H1 (cell line): ENCODE measurements around the gene RALA. TPM values are rescaled to one million over a fixed set of nuclear protein-coding genes. Genes with fewer than 3 reads are reported as not detected.
A peak's percentile ranks its signal among the peaks of the same experiment; 100 is the strongest.

Experiments
- CTCF ChIA-PET: fragments of 300-600 bp; sonication (Branson Sonifier 250); formaldehyde crosslinking; loops from one replicate; lab custom pipeline; 2021; ENCODE audit not compliant: partially characterized antibody; lab: Charles Lee
- POLR2A ChIA-PET: fragments of 300-600 bp; sonication (Branson Sonifier 250); formaldehyde crosslinking; loops from one replicate; lab custom pipeline; 2021; ENCODE audit warnings: inconsistent platforms; ENCODE audit not compliant: partially characterized antibody; lab: Charles Lee
- DNase-seq, 2 experiments: peaks; one replicate each; pipeline versions ENCODE4 v3.0.0 to v3.0.0-alpha.2; 2010 to 2022; ENCODE audit warnings: low spot score in 2 of 2, low read depth in 1 of 2, mixed read lengths in 1 of 2
- FAIRE-seq: peaks from 2 replicates; lab custom pipeline; 2011; peaks lifted over from hg19 to GRCh38; lab: Jason Lieb, UNC
- H2AFZ ChIP-seq: 2 replicates; pipeline ENCODE4 v1.8.1; 2012; ENCODE audit warnings: low read length, inconsistent platforms
- H2AK5ac ChIP-seq: 2 replicates; pipeline ENCODE4 v1.6.1; 2013; ENCODE audit warnings: low read depth, low read length
- H2BK120ac ChIP-seq: replicated peaks from 2 replicates; pipeline ENCODE3; 2013; ENCODE audit warnings: low read depth, low read length, inconsistent platforms
- H2BK12ac ChIP-seq: 2 replicates; pipeline ENCODE4 v1.6.1; 2013; ENCODE audit warnings: low read depth, low read length
- H2BK15ac ChIP-seq: 2 replicates; pipeline ENCODE4 v1.6.1; 2013; ENCODE audit warnings: low read length
- H2BK20ac ChIP-seq: 2 replicates; pipeline ENCODE4 v1.6.1; 2013; ENCODE audit warnings: low read length
- H2BK5ac ChIP-seq: 2 replicates; pipeline ENCODE4 v1.6.1; 2013; ENCODE audit warnings: low read depth, low read length
- H3K14ac ChIP-seq: 2 replicates; pipeline ENCODE4 v1.6.1; 2013; ENCODE audit warnings: inconsistent platforms; ENCODE audit not compliant: insufficient read length
- H3K18ac ChIP-seq: 2 replicates; pipeline ENCODE4 v1.6.1; 2013; ENCODE audit warnings: low read length; ENCODE audit errors: extremely low read depth
- H3K23ac ChIP-seq: 2 replicates; pipeline ENCODE4 v1.6.1; 2013; ENCODE audit warnings: inconsistent platforms; ENCODE audit not compliant: insufficient read length
- H3K23me2 ChIP-seq: 2 replicates; pipeline ENCODE4 v1.6.1; 2013; ENCODE audit warnings: low read depth, low read length
- H3K27ac ChIP-seq: 2 replicates; pipeline ENCODE4 v1.6.1; 2011; ENCODE audit warnings: low read depth, low read length, inconsistent platforms
- H3K27me3 ChIP-seq, 4 experiments: replicated peaks in 1 of 4; 1 replicate in 1 of 4; 2 replicates in 3 of 4; pipeline versions ENCODE4 v1.6.1 to v1.8.1; 2011 to 2013; ENCODE audit warnings: low read length in 3 of 4, mild to moderate bottlenecking in 3 of 4, inconsistent platforms in 2 of 4, mixed read lengths in 2 of 4, moderate library complexity in 1 of 4; ENCODE audit not compliant: control insufficient read depth in 3 of 4, insufficient read depth in 3 of 4; ENCODE audit errors: extremely low read depth in 1 of 4
- H3K36me3 ChIP-seq, 4 experiments: 2 replicates each; pipeline versions ENCODE4 v1.6.1 to v1.8.1; 2011 to 2013; ENCODE audit warnings: mild to moderate bottlenecking in 4 of 4, low read length in 3 of 4, moderate library complexity in 2 of 4, control low read depth in 1 of 4, inconsistent platforms in 1 of 4; ENCODE audit not compliant: insufficient read depth in 4 of 4, control insufficient read depth in 2 of 4
- H3K4ac ChIP-seq: replicated peaks from 2 replicates; pipeline ENCODE3; 2013; ENCODE audit warnings: low read length, low read depth, mixed read lengths, inconsistent platforms; ENCODE audit not compliant: insufficient read length
- H3K4me1 ChIP-seq, 4 experiments: replicated peaks in 1 of 4; 1 replicate in 1 of 4; 2 replicates in 3 of 4; pipeline versions ENCODE4 v1.6.1 to v1.8.1; 2011 to 2013; ENCODE audit warnings: low read length in 3 of 4, inconsistent platforms in 2 of 4, mixed read lengths in 1 of 4; ENCODE audit not compliant: insufficient read depth in 4 of 4, control insufficient read depth in 3 of 4
- H3K4me2 ChIP-seq, 2 experiments: 2 replicates each; pipeline versions ENCODE4 v1.6.1 to v1.8.1; 2011 to 2013; ENCODE audit warnings: low read depth in 2 of 2, low read length in 2 of 2, control low read depth in 1 of 2, inconsistent platforms in 1 of 2, mild to moderate bottlenecking in 1 of 2; ENCODE audit not compliant: insufficient read depth in 1 of 2
- H3K4me3 ChIP-seq, 4 experiments: fragments of 200-600, 300-600 bp in 1 of 4; sonication (generic), shearing (Covaris generic), sonication (Bioruptor Twin) in 1 of 4; 2 replicates each; pipeline versions ENCODE4 v1.5.1 to v1.8.1; 2011 to 2016; ENCODE audit warnings: low read length in 4 of 4, low read depth in 3 of 4, control low read depth in 2 of 4, inconsistent platforms in 2 of 4, mild to moderate bottlenecking in 2 of 4, mixed read lengths in 1 of 4, moderate library complexity in 1 of 4; ENCODE audit not compliant: insufficient read depth in 2 of 4; ENCODE audit errors: extremely low read depth in 1 of 4
- H3K56ac ChIP-seq: replicated peaks from 2 replicates; pipeline ENCODE3; 2013; ENCODE audit warnings: low read depth, mild to moderate bottlenecking, mixed read lengths, low read length, inconsistent platforms; ENCODE audit not compliant: insufficient read length
- H3K79me1 ChIP-seq: 2 replicates; pipeline ENCODE4 v1.6.1; 2013; ENCODE audit warnings: low read depth, low read length, control low read depth
- H3K79me2 ChIP-seq, 2 experiments: 2 replicates each; pipeline versions ENCODE4 v1.6.1 to v1.8.1; 2012 to 2013; ENCODE audit warnings: low read length in 2 of 2, mild to moderate bottlenecking in 2 of 2, inconsistent platforms in 1 of 2; ENCODE audit not compliant: insufficient read depth in 2 of 2, control insufficient read depth in 1 of 2
- H3K9ac ChIP-seq, 4 experiments: replicated peaks in 1 of 4; 1 replicate in 1 of 4; 2 replicates in 3 of 4; pipeline versions ENCODE4 v1.6.1 to v1.8.1; 2011 to 2013; ENCODE audit warnings: low read depth in 3 of 4, low read length in 3 of 4, control low read depth in 2 of 4, mild to moderate bottlenecking in 2 of 4, moderate library complexity in 2 of 4, inconsistent platforms in 1 of 4; ENCODE audit errors: extremely low read depth in 1 of 4
- H3K9me3 ChIP-seq, 2 experiments: 2 replicates each; pipeline versions ENCODE4 v1.6.1 to v1.8.1; 2012 to 2013; ENCODE audit warnings: mild to moderate bottlenecking in 2 of 2, moderate library complexity in 2 of 2, control low read depth in 1 of 2, inconsistent platforms in 1 of 2, low read depth in 1 of 2, low read length in 1 of 2, mixed read lengths in 1 of 2; ENCODE audit not compliant: insufficient read depth in 2 of 2
- H4K20me1 ChIP-seq, 2 experiments: replicated peaks in 1 of 2; 2 replicates each; pipeline versions ENCODE3 to v1.8.1; 2011 to 2013; ENCODE audit warnings: inconsistent platforms in 2 of 2, low read length in 2 of 2, mild to moderate bottlenecking in 1 of 2; ENCODE audit not compliant: insufficient read depth in 2 of 2, control insufficient read depth in 1 of 2
- H4K5ac ChIP-seq: 2 replicates; pipeline ENCODE4 v1.6.1; 2013; ENCODE audit warnings: low read length, low read depth, mixed read lengths, inconsistent platforms; ENCODE audit not compliant: insufficient read length
- H4K8ac ChIP-seq: 2 replicates; pipeline ENCODE4 v1.8.0; 2013; ENCODE audit warnings: mild to moderate bottlenecking, moderate library complexity, low read length, inconsistent platforms; ENCODE audit not compliant: insufficient read depth; ENCODE audit errors: extremely low read depth
- H4K91ac ChIP-seq: replicated peaks from 2 replicates; pipeline ENCODE3; 2013; ENCODE audit warnings: low read length, mixed read lengths, inconsistent platforms; ENCODE audit not compliant: insufficient read length
- ASH2L ChIP-seq: fragments of 200-600, 300-600 bp; sonication (generic); IDR thresholded peaks from one replicate; pipeline ENCODE4 v1.7.1; 2017; ENCODE audit warnings: low read length
- RAD21 ChIP-seq, 2 experiments: IDR thresholded peaks in 1 of 2; conservative IDR thresholded peaks in 1 of 2; 2 replicates each; pipeline ENCODE4 v1.6.1; 2011; ENCODE audit warnings: low read depth in 2 of 2, low read length in 2 of 2, improper control_type of control experiment in 1 of 2, inconsistent platforms in 1 of 2, mild to moderate bottlenecking in 1 of 2, moderate library complexity in 1 of 2
- SIX5 ChIP-seq: IDR thresholded peaks from 2 replicates; pipeline ENCODE4 v1.6.1; 2011; ENCODE audit warnings: mild to moderate bottlenecking, low read depth, low read length
- WGBS, 2 experiments: shearing (Covaris generic) in 1 of 2; methylation state at CpG; one replicate each; pipeline versions ENCODE4 v1.1.6 to v1.1.7; 2013 to 2015; ENCODE audit warnings: low lambda C conversion rate in 2 of 2, mixed read lengths in 2 of 2, inconsistent platforms in 1 of 2, low coverage in 1 of 2, missing lambda C conversion rate in 1 of 2; ENCODE audit not compliant: insufficient replicate concordance in 2 of 2, insufficient coverage in 1 of 2, insufficient read length in 1 of 2; ENCODE audit errors: extremely low coverage in 1 of 2, missing lambda C conversion rate in 1 of 2; 5-methylcytosine and 5-hydroxymethylcytosine counted together
- polyA plus RNA-seq, 7 experiments: library from polyadenylated mRNA; depleted of rRNA in 3 of 7; stranded (reverse) in 5 of 7; unstranded in 2 of 7; fragments of >200 nt in 5 of 7; fragments of 200-250 nt in 2 of 7; gene quantifications; 1 replicate in 5 of 7; 2 replicates in 1 of 7; 4 replicates in 1 of 7; pipeline versions ENCODE4 v1.2.1 to v1.2.3, GENCODE V29; 2011 to 2013; ENCODE audit warnings: missing spikeins in 2 of 7, mixed read lengths in 2 of 7
- total RNA-seq: library from RNA; stranded (reverse); fragmentation: NEBNext Ultra II Directional; extraction: Animal tissue kit (Norgen Biotek cat#: 25700); gene quantifications from 2 replicates; pipeline ENCODE4 v1.2.1, GENCODE V29; 2021

Gene RALA
- total and polyA plus RNA-seq, 2 of the 8 experiments (the other 6 are each of a cell fraction or from before 2014, with no cell fraction given) = 24.1 to 72.8 TPM

- H3K14ac ChIP-seq = no peak overlapping the region
- peaks cover 0 to 6% of the 10 kb centered on the region in 2 experiments for H4K20me1 ChIP-seq
- POLR2A ChIA-PET = interaction anchor here (0.7 to 4.6 kb wide), 4 partner anchors 14 to 107 kb away, joined by 3 to 47 read pairs (median 4); no protein-coding TSS in a partner anchor
- peaks cover 5% of the 10 kb centered on the region; the same call in 1 of the 2 replicates for H3K79me1 ChIP-seq
- no peak overlapping the region for H3K56ac ChIP-seq
- 74% methylated on average over 5 of the region's 5 CpGs; no CpG with 5 or more reads in 1 of the 2 experiments for WGBS, 2 experiments
- peak overlapping the region in 1 of 4 experiments; percentile 43; a peak in 2 of 7 replicates for H3K9ac ChIP-seq
- CTCF ChIA-PET = interaction anchor here (0.6 to 15.8 kb wide), 6 partner anchors 10 to 119 kb away, joined by 3 to 145 read pairs (median 4); no protein-coding TSS in a partner anchor
- H3K18ac ChIP-seq = no peak overlapping the region
- DNase-seq = no peak
- H2BK5ac ChIP-seq = no peak overlapping the region
- H3K36me3 ChIP-seq = peaks cover 0 to 4% (median 0%) of the 10 kb centered on the region in 4 experiments; a peak in 1 of 8 replicates
- no peaks in the 10 kb centered on the region for H3K9me3 ChIP-seq
- peaks cover 2 to 8% (median 5%) of the 10 kb centered on the region in 4 experiments; a peak in 6 of 7 replicates for H3K4me1 ChIP-seq
- no peak overlapping the region for H3K23ac ChIP-seq
- H4K5ac ChIP-seq = no peak overlapping the region
- H3K27me3 ChIP-seq = no peaks in the 10 kb centered on the region
- no peak overlapping the region for H2AFZ ChIP-seq
- no peak overlapping the region for H4K8ac ChIP-seq
- H2BK120ac ChIP-seq = no peak overlapping the region
- H2BK12ac ChIP-seq = no peak overlapping the region
- TF ChIP-seq ASH2L (no peak), RAD21 (IDR thresholded peaks at IDR 0.05 in 1 of 2, conservative IDR thresholded peaks at IDR 0.05 in 1 of 2; ENCODE audit: low read depth in 2 of 2, low read length in 2 of 2) (no peak), SIX5 (no peak)
- H4K91ac ChIP-seq = no peak overlapping the region
- H3K4ac ChIP-seq = no peak overlapping the region
- no peak overlapping the region for H2BK20ac ChIP-seq
- no peak overlapping the region for H3K27ac ChIP-seq
- H3K79me2 ChIP-seq = peaks cover 23 to 65% of the 10 kb centered on the region in 2 experiments
- peak overlapping the region in 1 of 4 experiments; percentile 75; a peak in 4 of 8 replicates for H3K4me3 ChIP-seq
- no peak for FAIRE-seq
- H3K23me2 ChIP-seq = peaks cover 7% of the 10 kb centered on the region
- H2BK15ac ChIP-seq = no peak overlapping the region
- H3K4me2 ChIP-seq = peak overlapping the region; percentile 50 to 87; a peak in 3 of 4 replicates
- no peak overlapping the region for H2AK5ac ChIP-seq
Measured at GRCh38 chr7:39624935-39625694, 1.7 kb downstream of the RALA start.
